SK-N-SH (cell line): Measurements from ENCODE around the gene ISCA1. TPM values are rescaled to one million over a fixed set of nuclear protein-coding genes. Genes with fewer than 3 reads are reported as not detected.
A peak's percentile ranks its signal among the peaks of the same experiment; 100 is the strongest.

Source experiments
- CTCF ChIA-PET: fragments of 300-600, 350-600 bp; formaldehyde crosslinking; extraction: SDS; loops from one replicate; lab custom pipeline; 2021; lab: Yijun Ruan, JAX
- POLR2A ChIA-PET: fragments of 350-600 bp; sonication (Branson Sonifier 250); formaldehyde crosslinking; extraction: SDS; loops from one replicate; lab custom pipeline; 2020; ENCODE audit warnings: antibody characterized with exemption, inconsistent platforms; lab: Yijun Ruan, JAX
- DNase-seq: peaks from one replicate; pipeline ENCODE4 v3.0.0; 2012
- H2AFZ ChIP-seq: fragments of 200-600 bp; sonication (generic); 2 replicates; pipeline ENCODE4 v1.8.1; 2016; ENCODE audit warnings: antibody characterized with exemption, mild to moderate bottlenecking, low read depth
- H3F3A ChIP-seq: fragments of 200-600 bp; sonication (generic); replicated peaks from 2 replicates; pipeline ENCODE3; 2016; ENCODE audit warnings: antibody characterized with exemption, mild to moderate bottlenecking; ENCODE audit not compliant: insufficient read depth
- H3K27ac ChIP-seq, 2 experiments: fragments of 200-500 bp in 1 of 2; fragments of 200-600 bp in 1 of 2; sonication (Bioruptor generic) in 1 of 2; sonication (generic), shearing (Covaris generic) in 1 of 2; 2 replicates each; pipeline versions ENCODE4 v1.5.1 to v1.6.1; 2014 to 2016; ENCODE audit warnings: low read depth in 2 of 2, inconsistent platforms in 1 of 2, low read length in 1 of 2, mild to moderate bottlenecking in 1 of 2, mixed read lengths in 1 of 2
- H3K27me3 ChIP-seq: fragments of 200-600 bp; sonication (generic), shearing (Covaris generic); 2 replicates; pipeline ENCODE4 v1.6.1; 2016; ENCODE audit warnings: mixed run types; ENCODE audit not compliant: insufficient read depth
- H3K36me3 ChIP-seq, 2 experiments: fragments of 200-500 bp in 1 of 2; fragments of 200-600 bp in 1 of 2; sonication (Bioruptor generic) in 1 of 2; sonication (generic) in 1 of 2; replicated peaks in 1 of 2; 2 replicates each; pipeline versions ENCODE3 to v1.5.1; 2014 to 2016; ENCODE audit warnings: low read length in 1 of 2, mild to moderate bottlenecking in 1 of 2; ENCODE audit not compliant: insufficient read depth in 2 of 2, control insufficient read depth in 1 of 2
- H3K4me1 ChIP-seq, 2 experiments: fragments of 200-500 bp in 1 of 2; fragments of 200-600 bp in 1 of 2; sonication (Bioruptor generic) in 1 of 2; sonication (generic), shearing (Covaris generic) in 1 of 2; 2 replicates each; pipeline versions ENCODE4 v1.5.1 to v1.6.1; 2014 to 2016; ENCODE audit warnings: low read depth in 1 of 2, low read length in 1 of 2, mixed run types in 1 of 2; ENCODE audit not compliant: insufficient read depth in 2 of 2, control insufficient read depth in 1 of 2
- H3K4me2 ChIP-seq: fragments of 200-600 bp; sonication (generic), shearing (Covaris generic); 2 replicates; pipeline ENCODE4 v1.6.1; 2017; ENCODE audit warnings: mixed run types
- H3K4me3 ChIP-seq, 2 experiments: fragments of 200-500 bp in 1 of 2; fragments of 200-600 bp in 1 of 2; sonication (Bioruptor generic) in 1 of 2; sonication (generic), shearing (Covaris generic) in 1 of 2; 2 replicates each; pipeline versions ENCODE4 v1.5.1 to v1.8.1; 2014 to 2016; ENCODE audit warnings: low read depth in 2 of 2, inconsistent platforms in 1 of 2, low read length in 1 of 2, mild to moderate bottlenecking in 1 of 2, mixed read lengths in 1 of 2, moderate library complexity in 1 of 2
- H3K79me2 ChIP-seq: fragments of 200-600 bp; sonication (generic); 2 replicates; pipeline ENCODE4 v1.8.1; 2017; ENCODE audit warnings: mild to moderate bottlenecking; ENCODE audit not compliant: insufficient read depth
- H3K9ac ChIP-seq: fragments of 200-600 bp; sonication (generic); 2 replicates; pipeline ENCODE4 v1.6.1; 2017; ENCODE audit warnings: mixed run types
- H3K9me2 ChIP-seq: fragments of 200-600 bp; sonication (generic); 2 replicates; pipeline ENCODE4 v1.6.1; 2017; ENCODE audit warnings: mixed run types
- H3K9me3 ChIP-seq: fragments of 200-600 bp; sonication (generic); 2 replicates; pipeline ENCODE4 v1.6.1; 2017; ENCODE audit warnings: mixed run types, mild to moderate bottlenecking, moderate library complexity
- H4K20me1 ChIP-seq: fragments of 200-600 bp; sonication (generic); 2 replicates; pipeline ENCODE4 v1.6.1; 2017; ENCODE audit warnings: mild to moderate bottlenecking, mixed run types; ENCODE audit not compliant: insufficient read depth
- CTCF ChIP-seq: fragments of 200-600 bp; sonication (generic); IDR thresholded peaks from 2 replicates; pipeline ENCODE4 v1.6.1; 2017; ENCODE audit warnings: antibody characterized with exemption, mild to moderate bottlenecking, moderate library complexity
- IRF3 ChIP-seq: fragments of 150-350 bp; IDR thresholded peaks from 2 replicates; pipeline ENCODE4 v1.6.1; 2016; ENCODE audit warnings: mild to moderate bottlenecking, low read depth, low read length
- JUND ChIP-seq: IDR thresholded peaks from 2 replicates; pipeline ENCODE4 v1.4.0; 2012
- PBX3 ChIP-seq: IDR thresholded peaks from 2 replicates; pipeline ENCODE4; 2012
- RAD21 ChIP-seq: IDR thresholded peaks from 2 replicates; pipeline ENCODE4 v1.6.1; 2012; ENCODE audit warnings: mild to moderate bottlenecking, low read length
- RFX5 ChIP-seq: IDR thresholded peaks from 2 replicates; pipeline ENCODE4 v1.6.1; 2012; ENCODE audit warnings: mild to moderate bottlenecking, improper control_type of control experiment, low read length
- SMC3 ChIP-seq: IDR thresholded peaks from 2 replicates; pipeline ENCODE4 v1.6.1; 2012; ENCODE audit warnings: low read depth, low read length, improper control_type of control experiment
- WGBS: methylation state at CpG from one replicate; pipeline ENCODE4 v1.1.6; 2017; ENCODE audit warnings: low lambda C conversion rate; 5-methylcytosine and 5-hydroxymethylcytosine counted together
- polyA plus RNA-seq, 3 experiments: library from polyadenylated mRNA; depleted of rRNA; stranded (reverse); fragments of >200 nt; gene quantifications; 2 replicates each; pipeline ENCODE4 v1.2.3, GENCODE V29; 2012
- TF ChIP-seq, protein P1 (sequence below): IDR thresholded peaks from 2 replicates; pipeline ENCODE4 v1.6.1; 2012; ENCODE audit warnings: mild to moderate bottlenecking, low read depth, low read length, moderate library complexity

The ISCA1 gene
- polyA plus RNA-seq, 1 of the 3 experiments (the other 2 are of a cell fraction) = 10.9 TPM

GRCh38 chr9:86238861-86239770 is 43.2 kb downstream of the ISCA1 start:
- H3K27me3 ChIP-seq = no peaks in the 10 kb centered on the region
- no peaks in the 10 kb centered on the region for H3K9me3 ChIP-seq
- H4K20me1 ChIP-seq = no peaks in the 10 kb centered on the region
- H3K4me1 ChIP-seq = no peaks in the 10 kb centered on the region
- ChIA-PET CTCF (interaction anchor here (0.6 to 5.0 kb wide), 14 partner anchors 9 to 421 kb away, joined by 3 to 30 read pairs (median 4); no protein-coding TSS in a partner anchor), POLR2A (no interaction called here)
- 67% methylated on average over 10 of the region's 10 CpGs for WGBS
- H3K79me2 ChIP-seq = no peaks in the 10 kb centered on the region
- H3K9me2 ChIP-seq = no peaks in the 10 kb centered on the region
- no peak for DNase-seq
- H2AFZ ChIP-seq = no peak overlapping the region
- H3K4me3 ChIP-seq = no peak overlapping the region
- H3F3A ChIP-seq = no peaks in the 10 kb centered on the region
- H3K4me2 ChIP-seq = no peak overlapping the region
- no peak overlapping the region for H3K9ac ChIP-seq
- TF ChIP-seq IRF3 (no peak), CTCF (peak; percentile 51), RAD21 (peak; percentile 25; the same call in 1 of the 2 replicates)
- no peak overlapping the region for H3K27ac ChIP-seq
- no peaks in the 10 kb centered on the region for H3K36me3 ChIP-seq

DNA sequence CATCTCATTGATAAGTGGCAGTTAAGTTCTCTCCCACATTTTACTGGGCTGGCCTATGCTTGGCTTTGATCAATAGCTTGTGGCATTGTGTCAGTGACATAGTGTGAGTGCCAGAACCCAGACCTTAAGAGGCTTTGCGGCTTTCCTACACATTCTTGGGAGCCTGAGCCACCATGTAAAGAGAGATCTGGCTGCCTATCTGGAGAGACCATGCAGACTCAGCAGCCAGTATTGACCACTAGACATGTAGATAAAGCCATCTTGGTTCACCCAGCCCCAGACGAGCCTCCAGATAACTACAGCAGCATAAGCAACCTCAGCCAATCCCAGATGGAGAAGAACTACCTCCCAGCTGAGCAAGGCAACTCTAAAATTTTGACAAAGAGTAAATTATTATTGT is 51.5 kb downstream of the ISCA1 start:
- Histone ChIP-seq H3K27me3 (no peaks in the 10 kb centered on the region), H3K4me2 (no peak overlapping the region), H3K79me2 (no peaks in the 10 kb centered on the region), H3K9ac (no peak overlapping the region), H3K4me3 (no peak overlapping the region)
- WGBS = 49% methylated on average over 2 of the region's 2 CpGs
- TF ChIP-seq JUND (no peak), SMC3 (no peak), RFX5 (no peak), PBX3 (no peak)
- TF ChIP-seq, protein P1, sequence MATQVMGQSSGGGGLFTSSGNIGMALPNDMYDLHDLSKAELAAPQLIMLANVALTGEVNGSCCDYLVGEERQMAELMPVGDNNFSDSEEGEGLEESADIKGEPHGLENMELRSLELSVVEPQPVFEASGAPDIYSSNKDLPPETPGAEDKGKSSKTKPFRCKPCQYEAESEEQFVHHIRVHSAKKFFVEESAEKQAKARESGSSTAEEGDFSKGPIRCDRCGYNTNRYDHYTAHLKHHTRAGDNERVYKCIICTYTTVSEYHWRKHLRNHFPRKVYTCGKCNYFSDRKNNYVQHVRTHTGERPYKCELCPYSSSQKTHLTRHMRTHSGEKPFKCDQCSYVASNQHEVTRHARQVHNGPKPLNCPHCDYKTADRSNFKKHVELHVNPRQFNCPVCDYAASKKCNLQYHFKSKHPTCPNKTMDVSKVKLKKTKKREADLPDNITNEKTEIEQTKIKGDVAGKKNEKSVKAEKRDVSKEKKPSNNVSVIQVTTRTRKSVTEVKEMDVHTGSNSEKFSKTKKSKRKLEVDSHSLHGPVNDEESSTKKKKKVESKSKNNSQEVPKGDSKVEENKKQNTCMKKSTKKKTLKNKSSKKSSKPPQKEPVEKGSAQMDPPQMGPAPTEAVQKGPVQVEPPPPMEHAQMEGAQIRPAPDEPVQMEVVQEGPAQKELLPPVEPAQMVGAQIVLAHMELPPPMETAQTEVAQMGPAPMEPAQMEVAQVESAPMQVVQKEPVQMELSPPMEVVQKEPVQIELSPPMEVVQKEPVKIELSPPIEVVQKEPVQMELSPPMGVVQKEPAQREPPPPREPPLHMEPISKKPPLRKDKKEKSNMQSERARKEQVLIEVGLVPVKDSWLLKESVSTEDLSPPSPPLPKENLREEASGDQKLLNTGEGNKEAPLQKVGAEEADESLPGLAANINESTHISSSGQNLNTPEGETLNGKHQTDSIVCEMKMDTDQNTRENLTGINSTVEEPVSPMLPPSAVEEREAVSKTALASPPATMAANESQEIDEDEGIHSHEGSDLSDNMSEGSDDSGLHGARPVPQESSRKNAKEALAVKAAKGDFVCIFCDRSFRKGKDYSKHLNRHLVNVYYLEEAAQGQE = no peak
- TF ChIP-seq, all 33 proteins: peak for 0
- no peak for DNase-seq
- no peaks in the 10 kb centered on the region for H3K9me3 ChIP-seq
- no peak overlapping the region for H3K27ac ChIP-seq
- H3K9me2 ChIP-seq = no peaks in the 10 kb centered on the region
- H3F3A ChIP-seq = no peaks in the 10 kb centered on the region
- ChIA-PET CTCF (interaction anchor here (2.4 kb wide), 1 partner anchor 29 kb away, joined by 7 read pairs; no protein-coding TSS in a partner anchor), POLR2A (no interaction called here)
- no peaks in the 10 kb centered on the region for H3K4me1 ChIP-seq
- H3K36me3 ChIP-seq = no peaks in the 10 kb centered on the region
- no peak overlapping the region for H2AFZ ChIP-seq
- no peaks in the 10 kb centered on the region for H4K20me1 ChIP-seq
